Stimulated activated CD8-positive, alpha-beta memory T cell treated with anti-CD3 and anti-CD28 coated beads, Interleukin-2, amount 100 ng/mL, for 48 hours (primary cell): ENCODE measurements around the gene UBE2S.
"Not testable (repeated sequence)": the region's sequence is repeated elsewhere in the genome, so short reads cannot be mapped to it uniquely, and the experiment has no call there.

Source experiments
- DNase-seq, 2 donors: peaks; one replicate each; pipeline ENCODE4 v3.0.0-alpha.2; 2020; ENCODE audit warnings: low read depth in 2 of 2

UBE2S gene

GRCh38 chr19:55440411-55441105 lies 33.0 kb upstream of the UBE2S start:
- peak in 1 of 2 donors; percentile 27 for DNase-seq

GRCh38 chr19:55439052-55439451 lies 31.5 kb upstream of the UBE2S start:
- no peak for DNase-seq

GRCh38 chr19:55437410-55437809 lies 29.8 kb upstream of the UBE2S start:
- DNase-seq, result no peak

- DNase-seq, result no peak
These were observed 29.3 kb upstream of the UBE2S start for GRCh38 chr19:55436847-55437246.

- no peak for DNase-seq
These were observed 27.4 kb upstream of the UBE2S start for GRCh38 chr19:55435020-55435419.

GRCh38 chr19:55434356-55434919 lies 26.9 kb upstream of the UBE2S start:
- DNase-seq, result no peak

GRCh38 chr19:55433292-55433691 lies 25.7 kb upstream of the UBE2S start:
- no peak for DNase-seq

- no peak for DNase-seq
These were observed 24.8 kb upstream of the UBE2S start for GRCh38 chr19:55432241-55432959.

GRCh38 chr19:55431183-55431582 lies 23.6 kb upstream of the UBE2S start:
- DNase-seq, result no peak

GRCh38 chr19:55426042-55426441 lies 18.5 kb upstream of the UBE2S start:
- DNase-seq, result no peak

GRCh38 chr19:55424518-55424917 lies 16.9 kb upstream of the UBE2S start:
- DNase-seq, result no peak

- no peak for DNase-seq
These were observed 15.8 kb upstream of the UBE2S start for GRCh38 chr19:55423225-55424005.

- not testable (repeated sequence) for DNase-seq
These were observed 13.7 kb upstream of the UBE2S start for GRCh38 chr19:55421281-55421680.

GRCh38 chr19:55419624-55420236 lies 12.1 kb upstream of the UBE2S start:
- DNase-seq, result no peak

GRCh38 chr19:55419103-55419502 lies 11.5 kb upstream of the UBE2S start:
- DNase-seq, result no peak

- no peak for DNase-seq
These were observed 10.6 kb upstream of the UBE2S start for GRCh38 chr19:55418185-55418584.

GRCh38 chr19:55410168-55410567 lies 2.6 kb upstream of the UBE2S start:
- no peak for DNase-seq

- not testable (repeated sequence) for DNase-seq
These were observed 1.6 kb upstream of the UBE2S start for GRCh38 chr19:55409179-55409578.

- DNase-seq, result no peak
These were observed 915 bp upstream of the UBE2S start for GRCh38 chr19:55408533-55408872.

GRCh38 chr19:55407800-55408532 lies 378 bp upstream of the UBE2S start:
- peak; percentile 94 to 95 for DNase-seq

GRCh38 chr19:55406826-55407549 lies 600 bp downstream of the UBE2S start:
- DNase-seq, result no peak
